Lower lobe of right lung (tissue), 2 donors: ENCODE results near the gene CASP7. TPM values are rescaled to one million over a fixed set of nuclear protein-coding genes. Genes with fewer than 3 reads are reported as not detected.
"Not testable (repeated sequence)": the region's sequence is repeated elsewhere in the genome, so short reads cannot be mapped to it uniquely, and the experiment has no call there.

Source experiments
- ATAC-seq, 2 donors: fragments of 200-7000 bp; cut with Tn5 transposase; one replicate each; pipeline ENCODE4 v1.9.1; 2020 to 2022; ENCODE audit warnings: mild to moderate bottlenecking in 2 of 2, moderate library complexity in 2 of 2
- DNase-seq: peaks from one replicate; pipeline ENCODE4 v3.0.0-alpha.2; 2020
- H3K27ac ChIP-seq: fragments of 200-600 bp; one replicate; pipeline ENCODE4 v1.8.0; 2022
- H3K27me3 ChIP-seq: fragments of 200-600 bp; one replicate; pipeline ENCODE4 v1.8.0; 2022; ENCODE audit warnings: low read depth
- H3K36me3 ChIP-seq: fragments of 200-600 bp; one replicate; pipeline ENCODE4 v1.8.0; 2022; ENCODE audit warnings: mild to moderate bottlenecking
- H3K4me1 ChIP-seq: fragments of 200-600 bp; one replicate; pipeline ENCODE4 v1.8.0; 2022
- H3K4me3 ChIP-seq: fragments of 200-600 bp; one replicate; pipeline ENCODE4 v1.8.0; 2022; ENCODE audit warnings: mild to moderate bottlenecking
- H3K9me3 ChIP-seq: fragments of 200-600 bp; one replicate; pipeline ENCODE4 v1.8.0; 2022
- intact Hi-C: fragments of 100-400 bp; cut with DNase I; formaldehyde crosslinking; loops from one replicate; pipeline ENCODE4 v1.11.0; 2022
- total RNA-seq: library from RNA; stranded (reverse); fragmentation: NEBNext Ultra II Directional; extraction: Animal tissue kit (Norgen Biotek cat#: 25700); gene quantifications from one replicate; pipeline ENCODE4 v1.2.1, GENCODE V29; 2021
- TF ChIP-seq, protein P1 (sequence below): fragments of 200-600 bp; IDR thresholded peaks from one replicate; pipeline ENCODE4 v1.8.0; 2022; ENCODE audit warnings: antibody characterized with exemption, mild to moderate bottlenecking
- donor health status: DM: no; HTN: yes; CAD: no; lungs with severe emphysema.

The CASP7 gene
- total RNA-seq, 1 donor from 2014 or later: 36.3 TPM

DNA sequence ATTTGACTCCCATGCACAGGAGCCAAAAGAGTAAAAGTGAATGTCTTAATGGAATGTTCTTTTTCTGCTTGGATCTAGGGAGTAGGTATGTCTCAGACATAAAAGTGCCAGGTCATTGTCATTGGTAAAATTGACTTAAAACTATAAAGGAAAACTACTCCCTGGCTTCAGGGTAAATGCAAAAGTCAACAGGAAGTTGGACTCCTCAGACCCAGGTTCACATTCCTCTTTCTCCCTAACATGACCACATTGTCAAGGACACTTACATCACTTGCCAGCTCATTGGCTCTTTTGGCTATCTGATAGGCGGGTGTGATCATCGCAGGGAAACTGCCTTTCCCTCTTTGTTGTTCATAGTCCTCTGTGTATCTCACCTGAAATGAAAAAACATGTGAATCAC lies 29.5 kb upstream of the CASP7 start:
- no peaks in the 10 kb centered on the region for H3K9me3 ChIP-seq
- TF ChIP-seq, protein P1, sequence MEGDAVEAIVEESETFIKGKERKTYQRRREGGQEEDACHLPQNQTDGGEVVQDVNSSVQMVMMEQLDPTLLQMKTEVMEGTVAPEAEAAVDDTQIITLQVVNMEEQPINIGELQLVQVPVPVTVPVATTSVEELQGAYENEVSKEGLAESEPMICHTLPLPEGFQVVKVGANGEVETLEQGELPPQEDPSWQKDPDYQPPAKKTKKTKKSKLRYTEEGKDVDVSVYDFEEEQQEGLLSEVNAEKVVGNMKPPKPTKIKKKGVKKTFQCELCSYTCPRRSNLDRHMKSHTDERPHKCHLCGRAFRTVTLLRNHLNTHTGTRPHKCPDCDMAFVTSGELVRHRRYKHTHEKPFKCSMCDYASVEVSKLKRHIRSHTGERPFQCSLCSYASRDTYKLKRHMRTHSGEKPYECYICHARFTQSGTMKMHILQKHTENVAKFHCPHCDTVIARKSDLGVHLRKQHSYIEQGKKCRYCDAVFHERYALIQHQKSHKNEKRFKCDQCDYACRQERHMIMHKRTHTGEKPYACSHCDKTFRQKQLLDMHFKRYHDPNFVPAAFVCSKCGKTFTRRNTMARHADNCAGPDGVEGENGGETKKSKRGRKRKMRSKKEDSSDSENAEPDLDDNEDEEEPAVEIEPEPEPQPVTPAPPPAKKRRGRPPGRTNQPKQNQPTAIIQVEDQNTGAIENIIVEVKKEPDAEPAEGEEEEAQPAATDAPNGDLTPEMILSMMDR: no peak
- H3K4me3 ChIP-seq: no peak overlapping the region
- H3K27ac ChIP-seq: no peak overlapping the region
- H3K36me3 ChIP-seq: no peaks in the 10 kb centered on the region
- DNase-seq (no peak), ATAC-seq (no peak)
- intact Hi-C loops: no loop called here
- no peaks in the 10 kb centered on the region for H3K4me1 ChIP-seq
- no peaks in the 10 kb centered on the region for H3K27me3 ChIP-seq

DNA sequence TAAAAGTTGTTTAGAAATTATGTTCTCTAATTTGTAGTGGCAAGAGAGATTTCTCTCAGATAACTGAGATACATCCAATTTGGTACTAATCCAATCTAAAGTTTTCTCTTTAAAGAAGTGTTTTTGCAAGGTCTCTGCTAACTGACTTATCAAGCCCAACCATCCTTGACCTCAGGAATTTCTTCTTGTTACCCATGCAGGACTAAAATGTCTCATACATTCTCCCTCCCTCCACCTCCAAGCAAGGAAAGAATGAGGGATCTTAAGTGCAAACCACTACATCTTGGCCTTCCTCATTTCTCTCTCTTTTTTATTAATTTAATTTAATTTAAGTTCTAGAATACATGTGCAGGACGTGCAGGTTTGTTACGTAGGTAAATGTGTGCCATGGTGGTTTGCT lies 28.7 kb upstream of the CASP7 start:
- ATAC-seq (no peak), DNase-seq (no peak)
- TF ChIP-seq, protein P1: no peak
- no peaks in the 10 kb centered on the region for H3K36me3 ChIP-seq
- no peak overlapping the region for H3K4me3 ChIP-seq
- H3K4me1 ChIP-seq: no peaks in the 10 kb centered on the region
- intact Hi-C loops: no loop called here
- H3K27me3 ChIP-seq: no peaks in the 10 kb centered on the region
- no peaks in the 10 kb centered on the region for H3K9me3 ChIP-seq
- H3K27ac ChIP-seq: no peak overlapping the region

DNA sequence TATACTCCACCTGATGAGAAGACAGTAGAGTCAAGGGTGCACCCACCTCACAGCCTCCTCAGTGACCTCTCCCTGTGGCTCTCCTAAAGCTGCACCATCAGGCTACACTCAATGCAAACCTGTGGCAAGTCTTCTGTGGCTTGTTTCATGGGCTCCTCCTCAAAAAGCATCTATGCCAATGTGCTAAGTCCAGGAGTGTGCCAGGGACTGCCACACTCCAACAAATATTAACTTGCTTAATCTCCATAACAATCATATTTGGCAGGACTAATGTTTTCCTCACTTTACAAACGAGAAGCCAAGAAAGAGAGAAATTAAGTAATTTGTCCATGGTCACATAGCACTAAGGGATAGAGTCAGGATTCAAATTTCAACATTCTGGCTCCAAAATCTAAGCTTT lies 27.8 kb upstream of the CASP7 start:
- Histone ChIP-seq H3K4me1 (no peaks in the 10 kb centered on the region), H3K4me3 (no peak overlapping the region), H3K36me3 (no peaks in the 10 kb centered on the region), H3K9me3 (no peaks in the 10 kb centered on the region), H3K27me3 (no peaks in the 10 kb centered on the region), H3K27ac (no peak overlapping the region)
- ATAC-seq: no peak
- TF ChIP-seq, protein P1: no peak
- no peak for DNase-seq
- intact Hi-C loops: no loop called here

DNA sequence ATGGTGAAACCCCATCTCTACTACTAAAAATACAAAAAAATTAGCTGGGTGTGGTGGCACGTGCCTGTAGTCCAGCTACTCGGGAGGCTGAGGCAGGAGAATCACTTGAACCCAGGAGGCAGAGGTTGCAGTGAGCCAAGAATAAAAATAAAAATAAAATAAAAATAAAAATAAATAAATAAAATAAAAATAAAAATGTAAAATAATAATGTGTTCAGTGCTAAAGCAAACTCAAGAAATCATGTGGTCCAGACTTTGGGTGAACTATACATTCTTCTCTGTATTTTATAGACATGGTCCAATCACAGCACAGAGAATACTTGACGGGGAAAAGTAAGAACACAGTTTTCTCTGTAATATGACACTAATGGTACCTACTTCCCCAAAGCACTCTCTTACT lies 27.3 kb upstream of the CASP7 start:
- H3K9me3 ChIP-seq, H3K27me3 ChIP-seq, ATAC-seq, intact Hi-C loops, H3K4me1 ChIP-seq, H3K4me3 ChIP-seq, DNase-seq, H3K36me3 ChIP-seq, H3K27ac ChIP-seq: not testable (repeated sequence)

DNA sequence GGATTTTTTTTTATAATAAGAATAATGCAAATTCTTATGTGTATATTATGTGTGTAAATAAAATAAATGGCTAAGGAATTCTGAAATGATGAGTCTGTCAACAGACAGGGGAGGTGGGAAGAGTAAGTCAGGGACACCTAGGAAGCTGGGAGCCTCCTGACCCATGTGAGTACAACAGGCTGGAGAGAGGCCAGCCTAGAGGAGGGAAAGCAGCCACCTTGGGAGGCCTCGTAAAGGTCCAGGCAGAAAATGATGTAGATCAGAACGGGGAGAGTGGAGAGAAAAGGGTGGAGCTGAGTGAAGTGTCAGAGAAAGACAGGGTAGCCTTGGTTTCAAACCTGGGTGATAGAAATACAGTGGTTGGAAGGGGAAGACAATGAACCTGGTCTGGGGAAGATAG lies 22.8 kb upstream of the CASP7 start:
- Histone ChIP-seq H3K27ac (no peak overlapping the region), H3K4me3 (no peak overlapping the region), H3K36me3 (no peaks in the 10 kb centered on the region), H3K27me3 (no peaks in the 10 kb centered on the region), H3K9me3 (no peaks in the 10 kb centered on the region), H3K4me1 (no peaks in the 10 kb centered on the region)
- ATAC-seq (no peak), DNase-seq (no peak)
- TF ChIP-seq, protein P1: no peak
- intact Hi-C loops: no loop called here

DNA sequence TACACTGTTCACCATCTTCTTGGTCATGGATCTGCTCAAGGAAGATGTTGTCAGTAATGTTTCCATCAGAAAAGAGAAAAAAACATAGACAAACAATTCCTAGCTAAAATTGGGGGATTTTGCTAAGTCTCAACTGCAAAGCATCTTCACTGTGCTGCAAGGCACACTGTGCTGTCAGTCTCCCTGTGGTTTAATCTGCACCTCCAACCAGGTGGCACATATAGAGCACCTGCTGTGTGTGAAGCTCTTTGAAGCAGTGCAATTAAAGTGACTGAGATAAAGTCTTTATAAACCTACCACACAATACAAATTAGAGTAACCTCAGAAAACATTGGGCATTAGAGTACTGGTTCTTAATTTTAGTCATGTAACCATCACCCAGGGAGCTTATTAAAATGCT lies 22.2 kb upstream of the CASP7 start:
- Histone ChIP-seq H3K4me3 (no peak overlapping the region), H3K27me3 (no peaks in the 10 kb centered on the region), H3K27ac (no peak overlapping the region), H3K4me1 (no peaks in the 10 kb centered on the region), H3K9me3 (no peaks in the 10 kb centered on the region), H3K36me3 (no peaks in the 10 kb centered on the region)
- no peak for DNase-seq
- ATAC-seq: no peak
- intact Hi-C loops: no loop called here
- TF ChIP-seq, protein P1: no peak
